K562 (cell line): Measurements from ENCODE around the gene ELOF1. TPM values are rescaled to one million over a fixed set of nuclear protein-coding genes. Genes with fewer than 3 reads are reported as not detected.

Experiments used
- ATAC-seq: fragments of 200-7000 bp; cut with Tn5 transposase; 3 replicates; pipeline ENCODE4 v1.9.1; 2020; ENCODE audit warnings: moderate library complexity
- BruUV-seq: library from RNA; stranded (reverse); fragments of 400-500 nt; replicated peaks from 2 replicates; lab custom pipeline; 2021; lab: Mats Ljungman, UMichigan
- CTCF ChIA-PET: fragments of 300-600 bp; formaldehyde crosslinking; extraction: SDS; loops from one replicate; lab custom pipeline; 2021; ENCODE audit warnings: low intra/inter-chr PET ratio; lab: Yijun Ruan, JAX
- POLR2A ChIA-PET: fragments of 300-600, 350-650 bp; sonication (Branson Sonifier 250); formaldehyde crosslinking; extraction: SDS; loops from one replicate; lab custom pipeline; 2021; ENCODE audit warnings: antibody characterized with exemption, inconsistent platforms; lab: Yijun Ruan, JAX
- DNase-seq, 4 experiments: peaks; one replicate each; pipeline versions ENCODE4 v3.0.0 to v3.0.0-alpha.2; 2011 to 2018; ENCODE audit warnings: low spot score in 3 of 4, mixed read lengths in 3 of 4; ENCODE audit errors: extremely low read depth in 1 of 4
- FAIRE-seq: peaks from 2 replicates; lab custom pipeline; 2011; peaks lifted over from hg19 to GRCh38; lab: Jason Lieb, UNC
- H2AFZ ChIP-seq: 2 replicates; pipeline ENCODE4 v1.6.0; 2011; ENCODE audit warnings: low read depth, low read length, control low read depth, inconsistent platforms
- H3K27ac ChIP-seq: fragments of 200-600 bp; 3 replicates; pipeline ENCODE4 v1.8.0; 2011; ENCODE audit warnings: low read depth, mild to moderate bottlenecking, control low read depth, inconsistent platforms, low read length, moderate library complexity, mixed read lengths; ENCODE audit errors: extremely low read depth
- H3K27me3 ChIP-seq, 2 experiments: fragments of 300-600 bp in 1 of 2; 2 replicates in 1 of 2; 3 replicates in 1 of 2; pipeline versions ENCODE4 v1.6.0 to v1.8.0; 2011; ENCODE audit warnings: inconsistent platforms in 2 of 2, low read length in 2 of 2, mild to moderate bottlenecking in 1 of 2, mixed read lengths in 1 of 2, moderate library complexity in 1 of 2; ENCODE audit not compliant: control insufficient read depth in 2 of 2, insufficient read depth in 2 of 2
- H3K36me3 ChIP-seq: fragments of 300-600 bp; 3 replicates; pipeline ENCODE4 v1.8.0; 2011; ENCODE audit warnings: mild to moderate bottlenecking, low read length, inconsistent platforms; ENCODE audit not compliant: control insufficient read depth, insufficient read depth
- H3K4me1 ChIP-seq, 2 experiments: fragments of 200-600 bp in 1 of 2; replicated peaks in 1 of 2; 2 replicates in 1 of 2; 3 replicates in 1 of 2; pipeline versions ENCODE4 v1.5.1 to v1.8.0; 2011; ENCODE audit warnings: inconsistent platforms in 2 of 2, low read length in 2 of 2, mild to moderate bottlenecking in 1 of 2, mixed read lengths in 1 of 2, moderate library complexity in 1 of 2; ENCODE audit not compliant: control insufficient read depth in 2 of 2, insufficient read depth in 2 of 2
- H3K4me2 ChIP-seq: 2 replicates; pipeline ENCODE4 v1.6.1; 2011; ENCODE audit warnings: low read length, control low read depth, inconsistent platforms, mixed read lengths; ENCODE audit not compliant: insufficient read depth
- H3K4me3 ChIP-seq: fragments of 200-600 bp; sonication (generic), shearing (Covaris generic); 2 replicates; pipeline ENCODE4 v1.5.1; 2016; ENCODE audit warnings: control low read depth, inconsistent platforms
- H3K79me2 ChIP-seq: fragments of 200-600 bp; 3 replicates; pipeline ENCODE4 v1.8.0; 2011; ENCODE audit warnings: low read length, inconsistent platforms; ENCODE audit not compliant: control insufficient read depth, insufficient read depth
- H3K9ac ChIP-seq, 2 experiments: 2 replicates each; pipeline versions ENCODE4 v1.6.0 to v1.6.1; 2011; ENCODE audit warnings: low read depth in 2 of 2, low read length in 2 of 2, control low read depth in 1 of 2, inconsistent platforms in 1 of 2, mild to moderate bottlenecking in 1 of 2, mixed read lengths in 1 of 2; ENCODE audit not compliant: insufficient read depth in 1 of 2
- H3K9me1 ChIP-seq: one replicate; pipeline ENCODE4 v1.6.0; 2011; ENCODE audit warnings: inconsistent platforms, mild to moderate bottlenecking, low read length, moderate library complexity; ENCODE audit not compliant: control insufficient read depth, insufficient read depth
- H3K9me3 ChIP-seq: replicated peaks from 2 replicates; pipeline ENCODE4 v1.5.1; 2011; ENCODE audit warnings: low read depth, low read length, inconsistent platforms; ENCODE audit not compliant: control insufficient read depth, insufficient read depth
- H4K20me1 ChIP-seq: replicated peaks from 2 replicates; pipeline ENCODE4 v1.6.1; 2011; ENCODE audit warnings: low read length, inconsistent platforms, mixed read lengths; ENCODE audit not compliant: control insufficient read depth, insufficient read depth
- BCLAF1 ChIP-seq, 2 experiments: fragments of 450-650 bp in 1 of 2; IDR thresholded peaks; 2 replicates each; pipeline ENCODE4 v1.6.1; 2011 to 2017; ENCODE audit warnings: low read depth in 2 of 2, antibody characterized with exemption in 1 of 2, borderline replicate concordance in 1 of 2, low read length in 1 of 2, mild to moderate bottlenecking in 1 of 2, mixed read lengths in 1 of 2; ENCODE audit not compliant: control insufficient read depth in 1 of 2
- CXXC5 ChIP-seq: fragments of 250-450 bp; sonication (Bioruptor Pico); IDR thresholded peaks from 2 replicates; pipeline ENCODE4 v1.8.0; 2022; ENCODE audit warnings: inconsistent platforms, mild to moderate bottlenecking, moderate library complexity
- FOS ChIP-seq: IDR thresholded peaks from 3 replicates; pipeline ENCODE4 v1.6.1; 2011; ENCODE audit not compliant: insufficient read length; ENCODE audit errors: extremely low read depth
- HCFC1 ChIP-seq: IDR thresholded peaks from 2 replicates; pipeline ENCODE4 v1.6.1; 2012; ENCODE audit warnings: low read depth, low read length, improper control_type of control experiment
- JUNB ChIP-seq: fragments of 450-650 bp; formaldehyde crosslinking; conservative IDR thresholded peaks from 2 replicates; pipeline ENCODE4 v1.4.0; 2020; ENCODE audit warnings: mild to moderate bottlenecking
- MNT ChIP-seq, 2 experiments: fragments of 450-650 bp; conservative IDR thresholded peaks; 2 replicates each; pipeline ENCODE4 v1.6.1; 2017; ENCODE audit warnings: mild to moderate bottlenecking in 2 of 2, moderate library complexity in 2 of 2
- NBN ChIP-seq: fragments of 450-650 bp; IDR thresholded peaks from 2 replicates; pipeline ENCODE4 v1.6.1; 2016; ENCODE audit warnings: low read depth, mild to moderate bottlenecking
- NCOA4 ChIP-seq: fragments of 450-650 bp; IDR thresholded peaks from 2 replicates; pipeline ENCODE4 v1.6.1; 2018; ENCODE audit warnings: mild to moderate bottlenecking; ENCODE audit not compliant: partially characterized antibody
- PCBP2 ChIP-seq: fragments of 200-400 bp; formaldehyde crosslinking; IDR thresholded peaks from 2 replicates; pipeline ENCODE4 v1.6.1; 2018; ENCODE audit warnings: low read length, low read depth, mild to moderate bottlenecking, moderate library complexity; ENCODE audit not compliant: poor library complexity, severe bottlenecking
- RBM22 ChIP-seq: fragments of 200-400 bp; formaldehyde crosslinking; IDR thresholded peaks from 2 replicates; pipeline ENCODE4 v1.6.1; 2018; ENCODE audit warnings: low read length, low read depth; ENCODE audit not compliant: poor library complexity, severe bottlenecking
- RCOR1 ChIP-seq, 2 experiments: IDR thresholded peaks; 2 replicates each; pipeline ENCODE4 v1.6.1; 2012; ENCODE audit warnings: low read depth in 2 of 2, low read length in 2 of 2, borderline replicate concordance in 1 of 2, improper control_type of control experiment in 1 of 2
- SMARCA4 ChIP-seq: fragments of 450-650 bp; IDR thresholded peaks from 2 replicates; pipeline ENCODE4 v1.6.1; 2016
- SMARCA5 ChIP-seq: fragments of 450-650 bp; IDR thresholded peaks from 2 replicates; pipeline ENCODE4 v1.6.1; 2016
- ZBTB7A ChIP-seq: IDR thresholded peaks from 2 replicates; pipeline ENCODE4 v1.6.1; 2011; ENCODE audit warnings: low read depth, mild to moderate bottlenecking, low read length, moderate library complexity, borderline replicate concordance; ENCODE audit not compliant: control insufficient read depth
- ZFP36 ChIP-seq: fragments of 150-350 bp; IDR thresholded peaks from 2 replicates; pipeline ENCODE4 v1.6.1; 2018; ENCODE audit warnings: low read length, low read depth; ENCODE audit not compliant: partially characterized antibody
- ZKSCAN1 ChIP-seq: fragments of 150-350 bp; IDR thresholded peaks from 2 replicates; pipeline ENCODE4 v1.6.1; 2016; ENCODE audit warnings: low read depth, low read length
- ZNF224 ChIP-seq: sonication (generic); formaldehyde crosslinking; IDR thresholded peaks from 2 replicates; pipeline ENCODE4 v1.8.0; 2022; ENCODE audit warnings: mild to moderate bottlenecking, missing genetic modification reagents
- WGBS: fragments of 100-300 bp; shearing (Covaris generic); methylation state at CpG from one replicate; pipeline ENCODE4 v1.1.6; 2016; ENCODE audit warnings: low coverage, mixed read lengths; ENCODE audit not compliant: insufficient coverage; ENCODE audit errors: missing lambda C conversion rate; 5-methylcytosine and 5-hydroxymethylcytosine counted together
- in situ Hi-C: fragments of 300-500 bp; cut with MboI; formaldehyde crosslinking; loops from 4 replicates; pipeline ENCODE4 v1.15.0; 2018; ENCODE audit warnings: inconsistent platforms, mixed read lengths
- intact Hi-C: fragments of 100-400 bp; cut with micrococcal nuclease; formaldehyde crosslinking; loops from 2 replicates; pipeline ENCODE4 v1.14.2; 2022
- polyA plus RNA-seq, 8 experiments: library from polyadenylated mRNA; depleted of rRNA in 4 of 8; stranded (reverse) in 5 of 8; unstranded in 3 of 8; fragments of >200 nt; fragmentation: Nextera tagmentation in 2 of 8; fragmentation: Illumina TruSeq in 1 of 8; extraction: Ambion mirVana in 2 of 8; extraction: Trizol in 1 of 8; gene quantifications; 2 replicates each; pipeline versions ENCODE4 v1.2.1 to v1.2.3, GENCODE V29; 2011 to 2014; ENCODE audit warnings: inconsistent platforms in 1 of 8, missing spikeins in 1 of 8
- total RNA-seq, 7 experiments: library from RNA; depleted of rRNA in 6 of 7; stranded (reverse); fragments of >200 nt in 6 of 7; fragmentation: Illumina TruSeq in 2 of 7; extraction: Trizol in 2 of 7; gene quantifications; 2 replicates each; pipeline versions ENCODE4 v1.2.1 to v1.2.3, GENCODE V29; 2011 to 2021; ENCODE audit warnings: low replicate concordance in 1 of 7

Gene ELOF1
- total and polyA plus RNA-seq, 9 of the 15 experiments (the other 6 are each of a cell fraction or from before 2014, with no cell fraction given): 16.7 to 147 (median 74.2) TPM

GRCh38 chr19:11535792-11536595 is 23.0 kb downstream of the ELOF1 start:
- WGBS: 3% methylated on average over 47 of the region's 54 CpGs
- Histone ChIP-seq H2AFZ (peak overlapping the region; percentile 94), H3K9ac (peak overlapping the region; percentile 71 to 88), H3K27ac (peak overlapping the region; percentile 84), H3K9me3 (no peaks in the 10 kb centered on the region), H4K20me1 (no peaks in the 10 kb centered on the region), H3K79me2 (no peaks in the 10 kb centered on the region), H3K36me3 (no peaks in the 10 kb centered on the region), H3K4me1 (peaks cover 35 to 53% of the 10 kb centered on the region in 2 experiments; a peak in 4 of 5 replicates), H3K9me1 (no peaks in the 10 kb centered on the region), H3K4me2 (peak overlapping the region; percentile 85), H3K4me3 (peak overlapping the region; percentile 40), H3K27me3 (no peaks in the 10 kb centered on the region)
- in situ Hi-C loops: no loop called here
- DNase-seq (peak; percentile 95 to 97 (median 97)), FAIRE-seq (peak; percentile 69), ATAC-seq (peak; percentile 77)
- ChIA-PET CTCF (interaction anchor here (0.6 kb wide), 2 partner anchors 40 to 153 kb away, joined by 3 read pairs; no protein-coding TSS in a partner anchor), POLR2A (interaction anchor here (0.5 to 1.5 kb wide), 5 partner anchors 13 to 63 kb away, joined by 3 to 6 read pairs (median 3); no protein-coding TSS in a partner anchor)
- intact Hi-C loops: loop anchor here (5.0 kb wide), 1 partner anchor 39 kb away; no protein-coding TSS in a partner anchor
- BruUV-seq: no TSS peak
- TF ChIP-seq NCOA4 (no peak), PCBP2 (no peak), RCOR1 (IDR thresholded peaks at IDR 0.05; ENCODE audit: borderline replicate concordance in 1 of 2, low read depth in 2 of 2, low read length in 2 of 2) (peak; percentile 65 to 96; a peak in 2 of 4 replicates), ZFP36 (peak; percentile 93), RBM22 (peak; percentile 51), SMARCA4 (peak; percentile 38; the same call in 1 of the 2 replicates), SMARCA5 (peak; percentile 87), NBN (peak; percentile 97), JUNB (peak; percentile 99), HCFC1 (peak; percentile 58), ZBTB7A (peak; percentile 88), CXXC5 (CRISPR knock-in tag) (peak; percentile 90), ZNF224 (CRISPR knock-in tag) (no peak), ZKSCAN1 (peak; percentile 61; the same call in 1 of the 2 replicates), MNT (conservative IDR thresholded peaks at IDR 0.05) (peak in 1 of 2 experiments; percentile 71; a peak in 3 of 4 replicates), FOS (peak; percentile 64), BCLAF1 (IDR thresholded peaks at IDR 0.05; ENCODE audit: borderline replicate concordance in 1 of 2, control insufficient read depth in 1 of 2, low read depth in 2 of 2, low read length in 1 of 2) (0 out of 4 replicates have a peak, but pooled peaks of 1 of the 2 experiments have one; percentile 20)
